Mesenchymal stem cell (in vitro differentiated cells and primary cell): ENCODE measurements around the gene ANGPTL2.

Experiments used
- DNase-seq: peaks from one replicate; pipeline ENCODE4 v3.0.0-alpha.2; 2013
- H2AFZ ChIP-seq: one replicate; pipeline ENCODE4 v1.6.1; 2013; ENCODE audit warnings: low read depth, mild to moderate bottlenecking, control low read depth, inconsistent platforms, low read length, moderate library complexity
- H2AK5ac ChIP-seq: 2 replicates; pipeline ENCODE4 v1.6.1; 2013; ENCODE audit warnings: low read length, moderate library complexity, mild to moderate bottlenecking, inconsistent platforms; ENCODE audit not compliant: severe bottlenecking
- H2BK120ac ChIP-seq: one replicate; pipeline ENCODE4 v1.6.1; 2013; ENCODE audit warnings: low read depth, mild to moderate bottlenecking, inconsistent platforms, low read length, moderate library complexity
- H2BK12ac ChIP-seq, 2 experiments: one replicate each; pipeline ENCODE4 v1.6.1; 2013; ENCODE audit warnings: inconsistent platforms in 2 of 2, low read length in 2 of 2, mild to moderate bottlenecking in 2 of 2, moderate library complexity in 2 of 2, control low read depth in 1 of 2
- H2BK15ac ChIP-seq: one replicate; pipeline ENCODE4 v1.6.1; 2013; ENCODE audit warnings: mild to moderate bottlenecking, low read depth, inconsistent platforms; ENCODE audit not compliant: poor library complexity, severe bottlenecking
- H2BK5ac ChIP-seq: 2 replicates; pipeline ENCODE4 v1.6.1; 2013; ENCODE audit warnings: low read depth, mild to moderate bottlenecking, low read length, control low read depth, inconsistent platforms; ENCODE audit not compliant: poor library complexity, severe bottlenecking
- H3K14ac ChIP-seq, 2 experiments: one replicate each; pipeline ENCODE4 v1.6.1; 2013; ENCODE audit warnings: inconsistent platforms in 2 of 2, low read length in 2 of 2, control low read depth in 1 of 2, mild to moderate bottlenecking in 1 of 2, moderate library complexity in 1 of 2
- H3K18ac ChIP-seq, 2 experiments: one replicate each; pipeline ENCODE4 v1.6.1; 2013; ENCODE audit warnings: inconsistent platforms in 2 of 2, low read length in 2 of 2, control low read depth in 1 of 2, low read depth in 1 of 2, mild to moderate bottlenecking in 1 of 2
- H3K23ac ChIP-seq, 2 experiments: one replicate each; pipeline ENCODE4 v1.6.1; 2013; ENCODE audit warnings: inconsistent platforms in 2 of 2, low read length in 2 of 2, mild to moderate bottlenecking in 2 of 2, moderate library complexity in 2 of 2, control low read depth in 1 of 2
- H3K27ac ChIP-seq: 2 replicates; pipeline ENCODE4 v1.5.1; 2013; ENCODE audit warnings: mild to moderate bottlenecking, moderate library complexity, low read length, control low read depth, inconsistent platforms; ENCODE audit not compliant: poor library complexity, severe bottlenecking
- H3K27me3 ChIP-seq, 2 experiments: 2 replicates each; pipeline versions ENCODE4 v1.6.1 to v1.7.0; 2013; ENCODE audit warnings: low read length in 2 of 2, mild to moderate bottlenecking in 2 of 2, moderate library complexity in 2 of 2, control low read depth in 1 of 2, inconsistent platforms in 1 of 2; ENCODE audit not compliant: control insufficient read depth in 1 of 2, insufficient read depth in 1 of 2
- H3K36me3 ChIP-seq, 2 experiments: 2 replicates each; pipeline versions ENCODE4 v1.6.1 to v1.7.0; 2013; ENCODE audit warnings: low read length in 2 of 2, control low read depth in 1 of 2, inconsistent platforms in 1 of 2, low read depth in 1 of 2, mild to moderate bottlenecking in 1 of 2; ENCODE audit not compliant: insufficient read depth in 2 of 2, control insufficient read depth in 1 of 2
- H3K4ac ChIP-seq, 2 experiments: one replicate each; pipeline ENCODE4 v1.6.1; 2013; ENCODE audit warnings: inconsistent platforms in 2 of 2, low read length in 2 of 2, mild to moderate bottlenecking in 2 of 2, moderate library complexity in 2 of 2, control low read depth in 1 of 2, low read depth in 1 of 2
- H3K4me1 ChIP-seq: 2 replicates; pipeline ENCODE4 v1.6.1; 2013; ENCODE audit warnings: low read depth, low read length, control low read depth; ENCODE audit not compliant: control insufficient read depth, insufficient read depth
- H3K4me2 ChIP-seq: 2 replicates; pipeline ENCODE4 v1.6.1; 2013; ENCODE audit warnings: low read length, mild to moderate bottlenecking, inconsistent platforms; ENCODE audit not compliant: poor library complexity, severe bottlenecking
- H3K4me3 ChIP-seq, 2 experiments: 2 replicates each; pipeline versions ENCODE4 v1.5.1 to v1.7.0; 2013; ENCODE audit warnings: low read length in 2 of 2, mild to moderate bottlenecking in 2 of 2, control low read depth in 1 of 2, low read depth in 1 of 2; ENCODE audit not compliant: insufficient read depth in 1 of 2
- H3K79me1 ChIP-seq: replicated peaks from 2 replicates; pipeline ENCODE4 v1.6.1; 2013; ENCODE audit warnings: mild to moderate bottlenecking, control low read depth, low read length, inconsistent platforms; ENCODE audit not compliant: poor library complexity, severe bottlenecking
- H3K9ac ChIP-seq: 2 replicates; pipeline ENCODE4 v1.7.0; 2013; ENCODE audit warnings: mild to moderate bottlenecking, low read length, moderate library complexity
- H3K9me3 ChIP-seq: 2 replicates; pipeline ENCODE4 v1.7.0; 2013; ENCODE audit warnings: mild to moderate bottlenecking, low read length; ENCODE audit not compliant: control insufficient read depth
- H4K8ac ChIP-seq: one replicate; pipeline ENCODE4 v1.6.1; 2013; ENCODE audit warnings: inconsistent platforms, mild to moderate bottlenecking, low read length, moderate library complexity
- H4K91ac ChIP-seq: one replicate; pipeline ENCODE4 v1.6.1; 2013; ENCODE audit warnings: mild to moderate bottlenecking, low read length, inconsistent platforms
- WGBS: methylation state at CpG from one replicate; pipeline ENCODE4 v1.1.7; 2013; ENCODE audit warnings: mixed read lengths; 5-methylcytosine and 5-hydroxymethylcytosine counted together

ANGPTL2 gene

DNA sequence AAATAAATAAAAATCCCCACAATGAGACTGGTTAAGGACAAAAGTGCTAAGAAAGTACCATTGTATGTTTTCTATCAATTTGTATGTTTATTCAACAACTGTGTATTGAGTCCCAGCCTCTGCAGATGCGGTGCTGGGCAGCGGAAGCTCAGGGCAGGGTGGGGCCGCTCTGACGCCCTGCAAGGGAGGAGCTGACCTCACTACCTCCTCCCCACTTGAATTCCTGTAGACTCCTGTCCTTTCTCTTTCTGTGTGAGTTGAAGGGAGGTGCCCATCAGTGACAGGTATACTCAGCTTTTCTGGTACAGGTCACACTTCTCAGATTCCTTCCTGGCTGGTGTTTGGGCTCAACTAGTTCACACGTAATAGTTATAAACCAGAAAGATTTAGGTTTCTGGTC, 27.0 kb downstream of the ANGPTL2 start:
- no peak overlapping the region for H2BK15ac ChIP-seq
- H2BK12ac ChIP-seq: no peak overlapping the region
- no peak overlapping the region for H3K4me2 ChIP-seq
- H3K4me1 ChIP-seq: peaks cover 6% of the 10 kb centered on the region
- no peak overlapping the region for H4K91ac ChIP-seq
- H3K9ac ChIP-seq: no peak overlapping the region
- no peak for DNase-seq
- H3K4ac ChIP-seq: no peak overlapping the region
- no peaks in the 10 kb centered on the region for H3K9me3 ChIP-seq
- no peak overlapping the region for H3K14ac ChIP-seq
- H3K23ac ChIP-seq: no peak overlapping the region
- H2BK120ac ChIP-seq: no peak overlapping the region
- no peak overlapping the region for H4K8ac ChIP-seq
- H3K36me3 ChIP-seq: peaks cover 0 to 98% of the 10 kb centered on the region in 2 experiments
- no peak overlapping the region for H3K18ac ChIP-seq
- H3K27me3 ChIP-seq: peaks cover 0 to 49% of the 10 kb centered on the region in 2 experiments
- 95% methylated on average over 5 of the region's 5 CpGs for WGBS
- no peak overlapping the region for H2AK5ac ChIP-seq
- no peak overlapping the region for H3K4me3 ChIP-seq
- no peak overlapping the region for H2AFZ ChIP-seq
- H3K27ac ChIP-seq: no peak overlapping the region
- no peaks in the 10 kb centered on the region for H3K79me1 ChIP-seq
- no peak overlapping the region for H2BK5ac ChIP-seq

DNA sequence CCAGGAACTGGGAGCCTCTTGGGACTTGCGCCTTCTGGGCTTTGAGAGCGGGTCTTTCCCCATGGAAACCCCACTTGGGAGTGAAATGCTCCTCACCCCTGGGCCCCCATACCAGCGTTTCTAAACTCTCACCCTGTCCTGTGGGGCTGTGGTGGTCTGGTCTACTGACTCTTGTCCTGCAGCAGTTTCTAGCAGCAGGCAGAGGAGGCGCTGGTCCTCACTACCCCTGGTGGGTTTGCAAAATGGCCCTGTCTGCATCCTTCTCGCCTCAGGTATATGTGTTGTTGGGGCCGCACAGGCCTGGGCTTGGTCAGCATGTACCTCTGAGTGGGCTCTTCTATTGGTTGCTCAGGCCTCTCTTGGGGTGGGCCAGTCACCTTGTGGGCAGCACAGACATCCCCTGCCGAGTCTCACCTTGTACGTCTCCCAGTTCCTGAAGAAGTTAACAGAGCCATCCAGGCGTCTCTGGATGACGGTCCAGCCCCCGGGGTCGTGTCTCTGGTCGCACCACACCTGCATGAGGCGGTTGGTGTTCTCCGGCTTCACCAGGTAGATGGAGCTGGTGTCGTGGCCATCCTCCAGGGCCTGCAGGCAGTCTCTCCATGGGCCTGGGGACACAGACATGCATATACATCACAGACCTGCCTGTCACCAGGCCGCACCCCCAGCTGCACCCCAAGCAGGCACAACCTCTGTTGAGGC, 29.0 kb downstream of the ANGPTL2 start:
- Histone ChIP-seq H2BK12ac (no peak overlapping the region), H3K4ac (no peak overlapping the region), H3K79me1 (no peaks in the 10 kb centered on the region), H2BK15ac (no peak overlapping the region), H2AFZ (no peak overlapping the region), H3K14ac (no peak overlapping the region), H3K27me3 (peaks cover 0 to 59% of the 10 kb centered on the region in 2 experiments), H2AK5ac (no peak overlapping the region), H3K9ac (no peak overlapping the region), H2BK120ac (no peak overlapping the region), H4K8ac (no peak overlapping the region), H3K4me2 (no peak overlapping the region), H3K27ac (no peak overlapping the region), H3K36me3 (peaks cover 0 to 98% of the 10 kb centered on the region in 2 experiments), H4K91ac (no peak overlapping the region), H3K23ac (no peak overlapping the region), H3K4me3 (no peak overlapping the region), H3K9me3 (no peaks in the 10 kb centered on the region), H2BK5ac (no peak overlapping the region), H3K18ac (no peak overlapping the region), H3K4me1 (peaks cover 6% of the 10 kb centered on the region)
- 92% methylated on average over 14 of the region's 17 CpGs for WGBS
- no peak for DNase-seq

DNA sequence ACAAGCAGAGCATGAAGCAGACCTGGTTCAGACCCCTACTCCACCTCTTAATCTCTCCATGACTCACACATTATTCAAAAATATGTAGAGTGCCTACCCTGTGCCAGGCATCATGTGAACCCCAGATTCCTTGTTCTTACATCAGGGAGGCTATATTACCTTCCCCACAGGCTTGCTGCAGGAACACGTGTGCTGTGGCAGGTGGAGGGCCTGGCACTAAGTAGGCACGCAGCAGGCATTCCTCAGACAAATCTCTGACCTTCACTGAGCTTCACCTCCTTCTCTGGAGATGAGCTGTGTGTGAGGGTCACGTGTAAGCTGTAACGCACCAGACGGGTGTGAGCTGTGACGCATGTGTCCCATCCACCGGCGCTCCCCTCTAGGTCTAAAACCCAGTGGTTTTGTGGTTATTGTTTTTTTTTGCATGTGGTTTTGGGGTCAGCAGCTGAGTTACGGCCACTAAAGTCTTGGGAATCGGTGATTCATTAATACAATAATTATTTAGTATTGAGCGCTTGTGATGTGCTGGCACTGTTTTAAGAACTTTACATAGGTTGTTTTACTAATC, 30.3 kb downstream of the ANGPTL2 start:
- H3K27me3 ChIP-seq: peaks cover 0 to 61% of the 10 kb centered on the region in 2 experiments
- H3K14ac ChIP-seq: no peak overlapping the region
- no peak overlapping the region for H3K18ac ChIP-seq
- no peaks in the 10 kb centered on the region for H3K9me3 ChIP-seq
- H2BK5ac ChIP-seq: no peak overlapping the region
- H2BK120ac ChIP-seq: no peak overlapping the region
- H2BK15ac ChIP-seq: no peak overlapping the region
- H3K36me3 ChIP-seq: peaks cover 0 to 98% of the 10 kb centered on the region in 2 experiments
- no peak overlapping the region for H2AK5ac ChIP-seq
- H4K91ac ChIP-seq: no peak overlapping the region
- no peak overlapping the region for H3K27ac ChIP-seq
- H3K4me1 ChIP-seq: peaks cover 6% of the 10 kb centered on the region
- no peak overlapping the region for H3K4me3 ChIP-seq
- no peak overlapping the region for H4K8ac ChIP-seq
- 90% methylated on average over 8 of the region's 11 CpGs for WGBS
- no peaks in the 10 kb centered on the region for H3K79me1 ChIP-seq
- H2AFZ ChIP-seq: no peak overlapping the region
- H3K4ac ChIP-seq: no peak overlapping the region
- no peak overlapping the region for H3K23ac ChIP-seq
- H2BK12ac ChIP-seq: no peak overlapping the region
- H3K9ac ChIP-seq: no peak overlapping the region
- no peak for DNase-seq
- no peak overlapping the region for H3K4me2 ChIP-seq

DNA sequence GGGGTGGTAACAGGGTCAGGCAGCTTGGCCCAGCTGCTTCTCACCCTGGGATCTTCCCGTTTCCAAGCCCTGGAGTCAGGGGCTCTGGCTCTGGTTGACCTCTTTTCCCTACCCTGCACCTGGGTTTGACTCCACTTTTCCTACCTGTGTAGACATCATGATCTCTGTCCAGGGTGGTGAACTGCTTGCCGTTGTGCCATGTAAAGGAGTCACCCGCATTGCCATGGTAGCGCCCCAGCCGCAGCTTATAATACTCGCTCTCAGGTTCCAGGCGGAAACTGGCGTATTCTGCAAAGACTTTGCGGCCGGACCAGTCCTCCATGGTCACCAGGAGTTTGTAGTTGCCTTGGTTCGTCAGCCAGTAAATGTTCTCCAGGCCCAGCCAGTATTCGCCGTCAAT, 30.9 kb downstream of the ANGPTL2 start:
- Histone ChIP-seq H2BK12ac (no peak overlapping the region), H4K8ac (no peak overlapping the region), H3K9ac (no peak overlapping the region), H2BK15ac (no peak overlapping the region), H3K4me2 (no peak overlapping the region), H3K4me1 (peaks cover 6% of the 10 kb centered on the region), H3K4me3 (no peak overlapping the region), H2AK5ac (no peak overlapping the region), H2BK5ac (no peak overlapping the region), H4K91ac (no peak overlapping the region), H3K9me3 (no peaks in the 10 kb centered on the region), H3K4ac (no peak overlapping the region), H3K18ac (no peak overlapping the region), H2BK120ac (no peak overlapping the region), H2AFZ (no peak overlapping the region), H3K79me1 (no peaks in the 10 kb centered on the region), H3K23ac (no peak overlapping the region), H3K14ac (no peak overlapping the region), H3K36me3 (peaks cover 0 to 98% of the 10 kb centered on the region in 2 experiments), H3K27me3 (peaks cover 0 to 61% of the 10 kb centered on the region in 2 experiments), H3K27ac (no peak overlapping the region)
- 94% methylated on average over 13 of the region's 13 CpGs for WGBS
- DNase-seq: no peak
